GM19467 (cell line): ENCODE measurements around the gene MORN5.
"Not testable (repeated sequence)": the region's sequence is repeated elsewhere in the genome, so short reads cannot be mapped to it uniquely, and the experiment has no call there.

Experiments
- ATAC-seq: cut with Tn5 transposase; IDR thresholded peaks from one replicate; pipeline ENCODE4 v1.9.1; 2021; ENCODE audit warnings: mild to moderate bottlenecking, moderate library complexity; ENCODE audit not compliant: unreplicated experiment

Gene MORN5

DNA sequence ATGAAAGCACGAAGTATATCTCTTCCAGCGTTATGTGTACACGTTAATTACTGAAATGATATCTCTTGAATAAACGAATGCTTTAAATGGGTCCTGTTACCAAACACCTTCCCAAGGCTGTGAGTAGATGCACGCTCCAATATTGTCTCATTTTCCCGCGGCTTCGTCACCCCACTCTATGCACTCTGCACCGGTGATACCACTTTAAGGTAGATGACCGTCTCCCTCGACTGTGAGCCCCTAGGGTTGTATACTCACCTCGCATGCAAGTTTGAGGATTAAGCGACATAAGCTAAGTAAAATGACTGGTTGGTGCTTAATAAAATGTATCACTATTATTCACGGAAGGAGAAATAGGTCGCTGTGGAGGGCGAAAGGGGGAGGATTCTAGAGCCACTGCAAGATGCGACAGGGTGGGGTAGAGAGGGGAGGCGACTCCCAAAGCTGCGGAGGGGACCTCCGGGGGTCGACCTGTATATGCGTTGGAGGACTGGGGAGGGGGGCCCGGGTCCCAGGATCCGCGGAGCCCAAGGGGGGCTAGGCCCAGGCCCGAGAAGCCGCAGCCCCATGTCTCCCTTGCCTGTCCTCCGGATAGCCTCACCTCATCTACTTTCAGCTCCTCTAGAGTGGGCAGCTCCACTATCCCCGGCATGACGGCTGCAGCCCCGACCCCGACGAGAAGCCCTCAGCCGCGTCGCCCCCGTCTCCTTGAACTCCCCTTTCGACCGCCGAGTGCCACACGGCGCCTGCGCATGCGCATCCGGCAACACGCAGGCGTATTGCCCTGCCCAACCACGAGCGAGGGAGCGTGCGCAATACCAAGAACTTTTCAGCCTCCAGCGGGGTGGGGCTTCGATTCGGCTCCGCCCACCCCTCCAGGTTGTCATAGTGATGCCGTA lies at the start of gene MORN5, which contains the start of gene NDUFA8:
Gene MORN5, plus strand, starts transcription at position 883 of the 899 bp plus-strand sequence. CDS start 65 bp downstream, outside the sequence.
Gene NDUFA8, minus strand, starts transcription at position 754 of the 899 bp plus-strand sequence. Its CDS starts 102 bp downstream, at position 652.
- peak; percentile 97 for ATAC-seq

DNA sequence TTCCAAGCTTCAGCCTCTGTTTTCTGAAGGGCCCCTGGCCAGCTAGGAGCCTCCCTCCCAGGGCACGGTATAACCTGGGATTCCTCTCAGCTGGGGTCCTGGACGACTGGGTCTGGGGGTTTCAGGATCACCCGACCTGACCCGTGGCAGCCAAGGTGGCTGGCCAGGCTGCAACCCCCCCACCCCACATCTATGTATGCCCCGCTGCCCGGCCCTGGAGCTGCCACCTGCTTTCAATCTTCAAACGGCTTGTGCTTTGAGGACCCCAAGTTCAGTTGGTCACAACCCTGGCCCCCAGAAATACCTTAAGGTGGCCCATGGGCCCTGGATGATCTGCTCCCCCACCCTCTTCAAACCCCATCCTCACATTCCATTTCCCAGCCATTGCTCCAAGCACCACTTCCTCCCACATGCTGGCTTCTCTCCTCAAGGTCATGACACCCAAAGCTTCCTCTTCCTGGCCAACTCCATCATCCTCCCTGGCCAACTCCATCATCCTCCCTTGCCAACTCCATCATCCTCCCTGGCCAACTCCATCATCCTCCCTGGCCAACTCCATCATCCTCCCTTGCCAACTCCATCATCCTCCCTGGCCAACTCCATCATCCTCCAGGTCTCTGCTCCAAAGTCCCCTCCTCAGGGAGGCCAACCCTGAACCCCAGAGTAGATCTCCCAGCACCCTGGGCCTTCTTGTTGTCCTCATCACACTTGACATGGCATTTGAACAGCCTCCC lies 49.4 kb upstream of the MORN5 start:
- no peak for ATAC-seq

GRCh38 chr9:122111413-122112085 lies 48.2 kb upstream of the MORN5 start:
- ATAC-seq = no peak

GRCh38 chr9:122112238-122112637 lies 47.5 kb upstream of the MORN5 start:
- no peak for ATAC-seq

GRCh38 chr9:122113574-122113973 lies 46.1 kb upstream of the MORN5 start:
- no peak for ATAC-seq

DNA sequence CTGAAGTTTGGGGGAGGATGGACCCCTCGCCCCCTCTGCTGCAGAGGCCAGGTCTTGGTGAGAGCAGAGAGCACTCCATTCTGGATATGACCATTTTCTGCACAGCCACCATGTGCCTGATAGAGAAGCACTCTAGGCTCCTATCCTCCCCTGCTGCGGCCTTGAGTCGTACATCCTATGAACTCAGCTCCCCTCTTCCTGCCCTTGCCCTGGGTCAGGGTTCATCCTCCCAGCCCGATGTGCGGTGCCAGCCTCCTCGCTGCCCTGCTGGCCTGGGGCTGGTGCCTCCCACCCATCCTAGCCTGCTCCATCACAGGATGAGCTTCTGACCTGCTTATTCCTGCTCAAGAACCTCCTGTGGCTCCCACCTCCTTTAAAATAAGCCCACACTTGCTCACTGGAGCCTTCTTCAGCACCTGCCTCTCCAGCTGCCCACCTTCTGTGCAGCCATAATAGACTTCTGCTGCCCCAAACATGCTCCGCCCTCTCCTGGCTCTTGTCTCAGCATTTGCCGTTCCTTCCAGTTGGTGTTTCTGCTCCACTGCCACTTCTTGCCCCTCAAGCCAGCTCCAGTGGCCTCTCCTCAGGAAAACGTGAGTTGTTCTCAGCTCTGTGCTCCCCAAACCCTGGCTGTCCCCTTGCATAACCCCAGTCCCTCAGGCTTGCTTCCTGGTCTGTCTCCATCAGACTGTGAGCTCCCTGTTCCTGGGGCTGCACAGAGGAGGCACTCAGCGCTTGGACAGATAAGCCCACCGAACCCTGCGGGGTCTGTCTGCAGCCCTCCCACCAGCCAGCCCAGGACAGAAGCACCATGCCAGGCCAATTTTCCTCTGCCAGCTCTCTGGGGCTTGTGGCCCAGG lies 44.3 kb upstream of the MORN5 start:
- ATAC-seq = no peak

DNA sequence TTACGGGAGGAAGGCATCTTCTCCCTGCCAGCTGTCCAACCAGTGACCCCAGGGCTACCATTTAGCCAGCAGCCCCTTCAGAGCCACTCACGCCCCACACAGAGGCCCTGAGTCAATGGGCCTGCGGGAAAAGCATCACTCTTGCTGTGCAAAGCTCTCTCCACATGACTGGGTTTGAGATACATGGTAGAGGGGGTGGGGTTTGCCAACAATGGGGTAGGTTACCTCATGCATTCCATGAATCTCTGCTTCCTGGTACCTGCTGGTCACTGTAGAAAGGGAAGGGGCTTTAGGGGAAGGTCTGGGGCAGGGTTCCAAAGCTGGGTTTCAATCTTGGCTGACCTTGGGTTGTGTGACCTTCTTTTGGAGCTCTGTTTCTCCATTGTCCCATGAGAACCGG lies 43.7 kb upstream of the MORN5 start:
- no peak for ATAC-seq

- ATAC-seq = no peak
Observed at GRCh38 chr9:122116448-122117173, 43.1 kb upstream of the MORN5 start.

GRCh38 chr9:122117241-122117640 lies 42.5 kb upstream of the MORN5 start:
- ATAC-seq = not testable (repeated sequence)

GRCh38 chr9:122118343-122119165 lies 41.2 kb upstream of the MORN5 start:
- no peak for ATAC-seq

- no peak for ATAC-seq
Observed at GRCh38 chr9:122119166-122119521, 40.6 kb upstream of the MORN5 start.

DNA sequence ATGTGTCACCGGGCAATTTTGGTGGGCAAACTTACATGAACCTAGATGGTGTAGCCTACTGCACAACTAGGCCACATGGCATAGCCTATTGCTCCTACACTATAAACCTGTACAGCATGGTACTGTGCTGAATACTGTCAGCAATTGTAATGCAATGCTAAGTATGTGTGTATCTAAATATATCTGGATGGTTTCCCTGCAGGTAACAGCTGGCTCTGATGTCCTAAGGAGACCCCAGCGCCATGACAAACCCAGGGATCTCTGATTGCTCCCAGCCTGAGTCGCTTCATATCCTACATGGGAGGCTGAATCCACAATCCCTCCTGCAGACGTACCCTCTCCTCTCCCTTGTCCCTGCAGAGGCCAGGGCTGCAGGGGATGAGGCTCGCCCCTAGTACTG lies 40.0 kb upstream of the MORN5 start:
- ATAC-seq = no peak

GRCh38 chr9:122120316-122121071 lies 39.2 kb upstream of the MORN5 start:
- no peak for ATAC-seq

GRCh38 chr9:122121391-122121790 lies 38.3 kb upstream of the MORN5 start:
- no peak for ATAC-seq

GRCh38 chr9:122121931-122122330 lies 37.8 kb upstream of the MORN5 start:
- ATAC-seq = no peak

DNA sequence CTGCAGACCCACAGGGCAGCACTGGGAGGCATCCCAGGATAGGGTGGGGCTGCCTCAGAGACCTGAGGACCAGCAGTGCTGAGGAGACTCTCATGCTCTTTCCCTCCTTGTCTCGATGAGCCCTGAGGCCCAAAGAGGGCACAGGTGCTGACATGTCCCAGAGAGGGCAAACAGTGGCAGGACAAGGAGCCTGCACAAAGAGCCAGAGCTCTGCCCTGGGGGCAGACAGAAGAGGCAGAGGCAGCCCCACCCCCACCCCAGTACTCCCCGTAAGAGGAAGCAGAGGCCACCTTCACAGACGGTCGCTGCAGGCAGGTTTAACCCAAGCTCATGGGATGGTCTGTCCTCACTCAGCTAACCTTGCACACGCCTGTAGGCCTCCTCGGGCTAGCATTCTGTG lies 37.2 kb upstream of the MORN5 start:
- ATAC-seq = no peak

DNA sequence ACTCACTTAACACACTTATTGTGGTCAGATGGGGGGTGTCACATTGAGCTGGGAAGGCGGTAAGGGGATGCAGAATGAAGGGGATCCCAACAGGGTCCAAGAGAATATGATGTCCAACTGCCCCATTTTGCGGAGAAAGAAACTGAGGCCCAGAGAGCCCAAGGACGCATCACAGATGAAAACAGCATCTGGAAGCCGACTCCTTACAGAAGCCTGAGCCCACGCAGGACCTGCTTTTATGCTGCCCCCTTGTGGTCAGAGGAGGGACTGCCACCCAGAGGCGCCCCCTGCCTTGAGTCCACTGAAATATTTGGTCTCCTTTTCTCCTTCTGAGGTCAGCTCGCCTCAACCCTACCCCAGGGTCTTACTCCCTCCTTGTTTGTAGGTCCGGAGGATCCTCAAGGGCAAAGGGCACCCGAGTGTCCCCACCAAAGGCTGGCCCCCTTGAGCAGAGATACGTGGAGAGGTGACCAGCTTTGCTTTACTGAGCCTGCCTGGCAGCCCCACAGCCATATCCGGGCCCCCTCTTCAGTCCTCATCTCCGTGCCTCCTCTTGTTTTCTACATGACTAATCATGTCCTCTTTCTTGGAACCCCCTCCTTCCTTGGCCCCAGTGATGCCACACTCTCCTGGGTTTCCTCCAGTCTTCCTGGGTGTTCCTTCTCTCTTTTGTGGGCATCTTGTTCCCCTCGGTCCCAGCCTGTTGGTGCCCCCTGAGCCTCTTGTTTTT lies 36.6 kb upstream of the MORN5 start:
- no peak for ATAC-seq

DNA sequence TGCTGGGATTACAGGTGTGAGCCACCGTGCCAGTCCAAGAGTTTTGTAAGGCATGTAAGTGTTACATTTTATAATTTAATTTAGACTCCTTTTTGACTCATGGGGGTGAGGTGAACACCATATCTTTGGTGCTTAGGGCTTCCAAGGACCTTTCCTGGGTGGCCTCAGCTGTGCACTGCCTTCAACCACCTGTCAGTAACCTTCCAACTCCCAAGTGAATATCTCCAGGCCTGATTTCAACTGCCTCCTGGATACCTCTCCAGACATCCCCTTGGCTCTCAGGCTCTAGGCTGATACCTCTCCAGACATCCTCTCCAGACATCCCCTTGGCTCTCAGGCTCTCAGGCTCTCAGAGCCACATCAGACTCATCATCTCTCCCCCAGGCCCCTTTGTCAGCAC lies 35.7 kb upstream of the MORN5 start:
- ATAC-seq = no peak
